Neuron (in vitro differentiated cells): ENCODE data around the gene ANO9.

Experiments
- H2AFZ ChIP-seq: one replicate; pipeline ENCODE4 v1.6.1; 2013; ENCODE audit warnings: low read depth, mild to moderate bottlenecking, inconsistent platforms, low read length, moderate library complexity
- H3K27me3 ChIP-seq: one replicate; pipeline ENCODE4 v1.6.1; 2013; ENCODE audit warnings: low read length; ENCODE audit not compliant: insufficient read depth
- H3K36me3 ChIP-seq: one replicate; pipeline ENCODE4 v1.6.1; 2013; ENCODE audit warnings: low read length; ENCODE audit not compliant: insufficient read depth
- H3K4me1 ChIP-seq: one replicate; pipeline ENCODE4 v1.6.1; 2013; ENCODE audit warnings: low read length; ENCODE audit not compliant: insufficient read depth
- H3K4me3 ChIP-seq: 2 replicates; pipeline ENCODE4 v1.5.1; 2013; ENCODE audit warnings: mild to moderate bottlenecking, low read length, moderate library complexity
- H3K9me3 ChIP-seq: one replicate; pipeline ENCODE4 v1.6.1; 2013; ENCODE audit warnings: low read length

ANO9 gene

GRCh38 chr11:441418-442274, at the start of gene ANO9:
Gene ANO9 (minus strand): TSS chr11:442011. CDS start chr11:441926, 85 bp downstream.
- peaks cover 3% of the 10 kb centered on the region for H3K4me1 ChIP-seq
- H3K4me3 ChIP-seq, result no peak within 1 kb of the TSS
- H3K9me3 ChIP-seq, result peaks cover 4% of the 10 kb centered on the region
- no peaks in the 10 kb centered on the region for H3K36me3 ChIP-seq
- H2AFZ ChIP-seq, result no peak within 1 kb of the TSS
- H3K27me3 ChIP-seq, result peaks cover 12% of the 10 kb centered on the region

- H3K36me3 ChIP-seq, result peaks cover 31% of the 10 kb centered on the region
Observed at GRCh38 chr11:491358-491757, 49.5 kb upstream of the ANO9 start.

GRCh38 chr11:490930-491260, 49.1 kb upstream of the ANO9 start:
- no peak overlapping the region for H3K4me3 ChIP-seq
- H3K9me3 ChIP-seq, result no peaks in the 10 kb centered on the region
- H3K4me1 ChIP-seq, result no peaks in the 10 kb centered on the region
- H3K36me3 ChIP-seq, result peaks cover 28% of the 10 kb centered on the region
- H3K27me3 ChIP-seq, result no peaks in the 10 kb centered on the region
- no peak overlapping the region for H2AFZ ChIP-seq

More at GRCh38 chr11:491358-491757, 49.5 kb upstream of the ANO9 start:
- no peaks in the 10 kb centered on the region for H3K4me1 ChIP-seq
- H3K4me3 ChIP-seq, result no peak overlapping the region
- H3K9me3 ChIP-seq, result no peaks in the 10 kb centered on the region
- no peak overlapping the region for H2AFZ ChIP-seq
- no peaks in the 10 kb centered on the region for H3K27me3 ChIP-seq

- H3K27me3 ChIP-seq, result no peaks in the 10 kb centered on the region
- no peak overlapping the region for H2AFZ ChIP-seq
- H3K36me3 ChIP-seq, result peaks cover 23% of the 10 kb centered on the region
- H3K4me1 ChIP-seq, result no peaks in the 10 kb centered on the region
- H3K4me3 ChIP-seq, result no peak overlapping the region
- H3K9me3 ChIP-seq, result no peaks in the 10 kb centered on the region
Observed at GRCh38 chr11:490186-490929, 48.5 kb upstream of the ANO9 start.

- Histone ChIP-seq H3K4me3 (no peak overlapping the region), H3K4me1 (no peaks in the 10 kb centered on the region), H2AFZ (no peak overlapping the region), H3K9me3 (no peaks in the 10 kb centered on the region), H3K27me3 (no peaks in the 10 kb centered on the region), H3K36me3 (peaks cover 17% of the 10 kb centered on the region)
Observed at GRCh38 chr11:489610-490185, 47.9 kb upstream of the ANO9 start.

GRCh38 chr11:488992-489391, 47.2 kb upstream of the ANO9 start:
- H3K27me3 ChIP-seq, result no peaks in the 10 kb centered on the region
- no peak overlapping the region for H2AFZ ChIP-seq
- peaks cover 11% of the 10 kb centered on the region for H3K36me3 ChIP-seq
- no peak overlapping the region for H3K4me3 ChIP-seq
- H3K4me1 ChIP-seq, result no peaks in the 10 kb centered on the region
- no peaks in the 10 kb centered on the region for H3K9me3 ChIP-seq

- Histone ChIP-seq H3K27me3 (no peaks in the 10 kb centered on the region), H3K4me3 (no peak overlapping the region), H3K4me1 (no peaks in the 10 kb centered on the region), H2AFZ (no peak overlapping the region), H3K9me3 (peaks cover 3% of the 10 kb centered on the region), H3K36me3 (peaks cover 11% of the 10 kb centered on the region)
Observed at GRCh38 chr11:488579-488978, 46.8 kb upstream of the ANO9 start.

GRCh38 chr11:488062-488461, 46.3 kb upstream of the ANO9 start:
- H3K9me3 ChIP-seq, result peaks cover 5% of the 10 kb centered on the region
- H3K36me3 ChIP-seq, result peaks cover 11% of the 10 kb centered on the region
- H3K27me3 ChIP-seq, result no peaks in the 10 kb centered on the region
- no peaks in the 10 kb centered on the region for H3K4me1 ChIP-seq
- H3K4me3 ChIP-seq, result no peak overlapping the region
- no peak overlapping the region for H2AFZ ChIP-seq

GRCh38 chr11:487571-488021, 45.8 kb upstream of the ANO9 start:
- H3K36me3 ChIP-seq, result peaks cover 11% of the 10 kb centered on the region
- no peaks in the 10 kb centered on the region for H3K27me3 ChIP-seq
- no peak overlapping the region for H3K4me3 ChIP-seq
- no peaks in the 10 kb centered on the region for H3K4me1 ChIP-seq
- peaks cover 5% of the 10 kb centered on the region for H3K9me3 ChIP-seq
- H2AFZ ChIP-seq, result no peak overlapping the region

- H3K4me3 ChIP-seq, result no peak overlapping the region
- no peaks in the 10 kb centered on the region for H3K27me3 ChIP-seq
- H3K4me1 ChIP-seq, result no peaks in the 10 kb centered on the region
- peaks cover 11% of the 10 kb centered on the region for H3K36me3 ChIP-seq
- peaks cover 9% of the 10 kb centered on the region for H3K9me3 ChIP-seq
- no peak overlapping the region for H2AFZ ChIP-seq
Observed at GRCh38 chr11:486189-486588, 44.4 kb upstream of the ANO9 start.

GRCh38 chr11:484616-485015, 42.8 kb upstream of the ANO9 start:
- Histone ChIP-seq H3K27me3 (no peaks in the 10 kb centered on the region), H3K9me3 (peaks cover 15% of the 10 kb centered on the region), H3K36me3 (peaks cover 5% of the 10 kb centered on the region), H2AFZ (no peak overlapping the region), H3K4me3 (no peak overlapping the region), H3K4me1 (no peaks in the 10 kb centered on the region)

GRCh38 chr11:479311-479710, 37.5 kb upstream of the ANO9 start:
- Histone ChIP-seq H3K9me3 (peaks cover 18% of the 10 kb centered on the region), H3K4me3 (no peak overlapping the region), H2AFZ (no peak overlapping the region), H3K27me3 (no peaks in the 10 kb centered on the region), H3K36me3 (peaks cover 8% of the 10 kb centered on the region), H3K4me1 (peaks cover 9% of the 10 kb centered on the region)

- Histone ChIP-seq H3K36me3 (peaks cover 8% of the 10 kb centered on the region), H3K4me1 (peaks cover 9% of the 10 kb centered on the region), H3K9me3 (peaks cover 10% of the 10 kb centered on the region)
Observed at GRCh38 chr11:477052-477715, 35.4 kb upstream of the ANO9 start.

More at GRCh38 chr11:477052-477715, 35.4 kb upstream of the ANO9 start:
- Histone ChIP-seq H3K27me3 (no peaks in the 10 kb centered on the region), H2AFZ (no peak overlapping the region), H3K4me3 (no peak overlapping the region)
